Fibroblast of pulmonary artery (primary cell): ENCODE measurements around the gene GNG7.
"Not testable (repeated sequence)": the region's sequence is repeated elsewhere in the genome, so short reads cannot be mapped to it uniquely, and the experiment has no call there.

Source experiments
- DNase-seq: peaks from one replicate; pipeline ENCODE4 v3.0.0-alpha.2; 2010; ENCODE audit warnings: low read depth
- H3K4me3 ChIP-seq: replicated peaks from 2 replicates; pipeline ENCODE4 v1.5.1; 2011; ENCODE audit warnings: low read depth, mild to moderate bottlenecking, control low read depth, low read length, moderate library complexity
- TF ChIP-seq, protein P1 (sequence below): IDR thresholded peaks from 2 replicates; pipeline ENCODE4 v1.5.1; 2011; ENCODE audit warnings: mild to moderate bottlenecking, control low read depth, low read length, inconsistent platforms; ENCODE audit errors: missing control alignments

The GNG7 gene

DNA sequence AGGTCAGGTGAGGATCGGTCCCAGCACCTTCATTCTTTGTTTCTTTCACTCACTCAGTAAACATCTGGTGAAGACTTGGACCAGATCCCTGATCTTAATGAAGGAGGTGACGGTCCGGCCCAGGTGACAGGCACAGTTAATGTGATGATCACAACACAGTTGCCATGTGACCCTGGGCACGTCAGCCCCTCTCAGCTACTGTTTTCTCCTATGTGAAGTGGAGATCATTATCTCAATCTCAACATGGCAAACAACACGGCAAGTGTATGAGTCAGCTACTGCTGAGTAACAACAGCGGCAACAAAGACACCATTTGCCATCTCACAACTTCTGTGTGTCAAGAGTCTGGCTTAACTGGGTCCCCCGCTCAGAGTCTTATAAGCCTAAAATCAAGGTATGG, 74.6 kb downstream of the GNG7 start:
- TF ChIP-seq, protein P1, sequence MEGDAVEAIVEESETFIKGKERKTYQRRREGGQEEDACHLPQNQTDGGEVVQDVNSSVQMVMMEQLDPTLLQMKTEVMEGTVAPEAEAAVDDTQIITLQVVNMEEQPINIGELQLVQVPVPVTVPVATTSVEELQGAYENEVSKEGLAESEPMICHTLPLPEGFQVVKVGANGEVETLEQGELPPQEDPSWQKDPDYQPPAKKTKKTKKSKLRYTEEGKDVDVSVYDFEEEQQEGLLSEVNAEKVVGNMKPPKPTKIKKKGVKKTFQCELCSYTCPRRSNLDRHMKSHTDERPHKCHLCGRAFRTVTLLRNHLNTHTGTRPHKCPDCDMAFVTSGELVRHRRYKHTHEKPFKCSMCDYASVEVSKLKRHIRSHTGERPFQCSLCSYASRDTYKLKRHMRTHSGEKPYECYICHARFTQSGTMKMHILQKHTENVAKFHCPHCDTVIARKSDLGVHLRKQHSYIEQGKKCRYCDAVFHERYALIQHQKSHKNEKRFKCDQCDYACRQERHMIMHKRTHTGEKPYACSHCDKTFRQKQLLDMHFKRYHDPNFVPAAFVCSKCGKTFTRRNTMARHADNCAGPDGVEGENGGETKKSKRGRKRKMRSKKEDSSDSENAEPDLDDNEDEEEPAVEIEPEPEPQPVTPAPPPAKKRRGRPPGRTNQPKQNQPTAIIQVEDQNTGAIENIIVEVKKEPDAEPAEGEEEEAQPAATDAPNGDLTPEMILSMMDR: no peak
- DNase-seq: no peak
- no peak overlapping the region for H3K4me3 ChIP-seq

DNA sequence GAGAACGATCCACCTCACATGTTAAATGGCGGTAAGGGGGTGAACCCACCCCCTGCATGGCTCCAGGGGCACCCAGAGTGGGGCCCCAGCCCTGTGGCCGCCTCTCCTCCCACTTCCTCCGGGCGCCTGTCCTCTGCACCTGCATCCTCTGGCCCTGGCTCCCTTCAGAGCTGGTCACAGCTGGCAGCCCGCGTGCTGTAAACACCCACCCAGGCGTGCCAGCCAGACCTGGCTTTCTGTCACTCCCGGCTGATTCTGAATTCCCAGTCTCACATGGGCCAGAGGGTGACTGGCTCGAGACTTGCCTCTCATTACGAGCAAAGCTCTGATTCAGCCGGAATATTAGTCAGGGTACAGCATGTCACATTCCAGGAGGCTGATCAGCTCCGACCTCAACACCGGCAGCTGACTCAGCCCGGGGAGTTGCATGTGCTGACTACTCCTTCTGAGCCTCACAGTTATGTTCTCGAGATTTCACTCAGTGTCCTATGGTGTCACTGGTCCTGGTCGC, 75.1 kb downstream of the GNG7 start:
- no peak overlapping the region for H3K4me3 ChIP-seq
- TF ChIP-seq, protein P1: no peak
- peak; percentile 96 for DNase-seq

DNA sequence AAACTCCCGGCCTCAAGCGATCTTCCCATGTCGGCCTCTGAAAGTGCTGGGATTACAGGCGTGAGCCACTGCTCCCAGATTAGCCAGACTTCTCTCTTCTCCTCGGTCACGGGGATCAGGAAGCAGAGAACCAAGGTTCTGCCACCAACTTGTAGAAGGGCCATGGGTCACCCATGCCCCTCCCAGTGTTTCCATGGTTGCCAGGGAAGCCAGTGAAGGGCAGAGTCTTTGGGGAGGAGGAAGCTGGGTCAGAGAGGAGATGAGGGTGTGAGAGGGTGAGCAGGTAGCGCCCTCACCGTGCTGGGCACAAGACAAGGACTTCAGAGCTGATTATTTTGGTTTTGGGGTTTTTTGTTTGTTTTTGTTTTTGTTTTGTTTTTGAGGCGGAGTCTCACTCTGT, 77.1 kb downstream of the GNG7 start:
- no peak for DNase-seq
- TF ChIP-seq, protein P1: no peak
- no peak overlapping the region for H3K4me3 ChIP-seq

DNA sequence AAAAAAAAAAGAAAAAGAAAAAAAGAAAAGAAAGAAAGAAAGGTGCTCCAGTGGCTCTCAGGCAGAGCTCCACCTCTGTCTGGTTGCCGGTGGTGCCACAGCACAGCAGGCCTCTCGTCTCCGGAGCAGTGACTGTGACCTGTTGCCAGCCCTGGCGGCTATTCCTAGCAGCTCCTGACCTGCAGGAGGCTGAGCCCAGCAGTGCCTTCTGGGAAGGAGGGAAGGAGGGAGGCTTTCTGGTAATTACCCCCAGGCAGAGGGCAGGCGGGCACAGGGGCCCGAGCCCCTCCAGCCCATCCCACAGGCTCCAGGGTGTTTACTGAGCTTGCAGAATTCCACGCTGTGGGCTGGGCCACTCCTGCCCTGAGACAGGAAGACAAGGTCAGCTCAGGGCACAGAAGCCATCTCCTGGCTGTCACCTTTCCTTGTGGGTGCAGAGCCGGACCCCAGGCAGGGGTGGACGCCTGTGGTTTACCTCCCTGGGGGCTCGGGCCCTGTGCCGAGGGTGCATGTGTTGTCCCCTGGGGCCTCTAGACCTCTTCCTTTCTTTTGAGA, 77.9 kb downstream of the GNG7 start:
- no peak for DNase-seq
- TF ChIP-seq, protein P1: no peak
- no peak overlapping the region for H3K4me3 ChIP-seq

DNA sequence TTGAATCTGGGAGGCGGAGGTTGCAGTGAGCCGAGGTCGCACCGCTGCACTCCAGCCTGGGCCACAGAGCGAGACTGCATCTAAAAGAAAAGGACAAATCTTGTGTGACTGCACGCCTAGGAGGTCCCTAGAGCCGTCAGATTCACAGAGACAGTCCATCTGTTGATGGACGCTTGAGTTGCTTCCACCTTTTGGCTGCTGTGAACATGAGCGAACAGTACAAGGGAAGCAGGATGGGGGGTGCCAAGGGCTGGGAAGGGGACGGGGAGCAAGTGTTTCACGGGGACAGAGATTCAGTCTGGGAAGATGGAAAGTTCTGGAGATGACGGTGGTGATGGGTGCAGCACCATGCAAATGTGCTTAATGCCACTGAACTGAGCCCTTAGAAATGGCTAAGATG, 78.7 kb downstream of the GNG7 start:
- DNase-seq: no peak
- no peak overlapping the region for H3K4me3 ChIP-seq
- TF ChIP-seq, protein P1: no peak

DNA sequence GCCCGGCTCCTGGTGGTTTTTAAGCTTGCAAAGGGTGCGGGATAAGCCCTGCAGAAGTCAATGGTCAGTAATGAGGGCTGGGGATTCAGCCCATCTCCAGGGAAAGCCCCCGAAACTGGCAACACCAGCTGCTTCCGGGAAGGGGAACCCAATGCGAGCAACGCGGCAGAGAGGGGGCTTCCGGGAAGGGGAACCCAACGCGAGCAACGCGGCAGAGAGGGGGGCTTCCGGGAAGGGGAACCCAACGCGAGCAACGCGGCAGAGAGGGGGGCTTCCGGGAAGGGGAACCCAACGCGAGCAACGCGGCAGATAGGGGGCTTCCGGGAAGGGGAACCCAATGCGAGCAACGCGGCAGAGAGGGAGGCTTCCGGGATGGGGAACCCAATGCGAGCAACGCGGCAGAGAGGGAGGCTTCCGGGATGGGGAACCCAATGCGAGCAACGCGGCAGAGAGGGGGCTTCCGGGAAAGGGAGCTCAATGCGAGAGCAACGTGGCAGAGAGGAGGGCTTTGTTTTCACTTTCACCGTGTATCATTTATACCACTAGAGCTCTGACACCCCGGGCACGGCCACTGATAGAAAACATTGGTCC, 80.0 kb downstream of the GNG7 start:
- H3K4me3 ChIP-seq, DNase-seq: not testable (repeated sequence)

DNA sequence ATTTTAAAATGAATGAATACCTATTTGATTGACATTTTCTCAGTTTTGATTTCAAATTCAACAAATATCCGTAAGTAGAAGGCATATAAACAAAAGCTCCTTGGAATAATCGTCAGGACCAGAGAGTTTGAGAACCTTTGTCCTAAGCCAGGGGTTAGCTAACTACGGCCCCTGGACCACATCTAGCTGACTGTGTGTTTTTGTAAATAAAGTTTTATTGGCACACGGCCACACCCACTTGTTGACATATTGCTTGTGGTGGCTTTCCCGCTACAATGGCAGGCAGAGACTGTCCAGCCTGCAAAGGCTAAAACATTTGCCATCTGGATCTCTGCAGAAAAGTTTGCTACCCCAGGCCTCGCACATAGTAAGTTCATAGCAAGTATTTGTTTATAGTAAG, 83.4 kb downstream of the GNG7 start:
- TF ChIP-seq, protein P1: no peak
- H3K4me3 ChIP-seq: no peak overlapping the region
- no peak for DNase-seq
